Ecto neural progenitor cell (in vitro differentiated cells): ENCODE results near the gene RAB20.
"Not testable (repeated sequence)": the region's sequence is repeated elsewhere in the genome, so short reads cannot be mapped to it uniquely, and the experiment has no call there.

Source experiments
- DNase-seq: peaks from one replicate; pipeline ENCODE4 v3.0.0-alpha.2; 2018; ENCODE audit warnings: low spot score

The RAB20 gene

GRCh38 chr13:110491869-110492678 is 69.4 kb downstream of the RAB20 start:
- no peak for DNase-seq

GRCh38 chr13:110490009-110490770 is 71.3 kb downstream of the RAB20 start:
- no peak for DNase-seq

- not testable (repeated sequence) for DNase-seq
Observed at GRCh38 chr13:110486880-110487279, 74.6 kb downstream of the RAB20 start.

- DNase-seq, result no peak
Observed at GRCh38 chr13:110486061-110486715, 75.3 kb downstream of the RAB20 start.

- DNase-seq, result peak; percentile 76
Observed at GRCh38 chr13:110485604-110486003, 75.9 kb downstream of the RAB20 start.

GRCh38 chr13:110484290-110485048 is 77.1 kb downstream of the RAB20 start:
- DNase-seq, result no peak

GRCh38 chr13:110483386-110483968 is 78.0 kb downstream of the RAB20 start:
- no peak for DNase-seq

- DNase-seq, result no peak
Observed at GRCh38 chr13:110480161-110480560, 81.4 kb downstream of the RAB20 start.

GRCh38 chr13:110479648-110480047 is 81.9 kb downstream of the RAB20 start:
- DNase-seq, result no peak

- no peak for DNase-seq
Observed at GRCh38 chr13:110479215-110479545, 82.3 kb downstream of the RAB20 start.

- DNase-seq, result no peak
Observed at GRCh38 chr13:110478405-110479214, 82.9 kb downstream of the RAB20 start.

- DNase-seq, result no peak
Observed at GRCh38 chr13:110477706-110478245, 83.7 kb downstream of the RAB20 start.

GRCh38 chr13:110476220-110476617 is 85.3 kb downstream of the RAB20 start:
- DNase-seq, result no peak

- no peak for DNase-seq
Observed at GRCh38 chr13:110475550-110476219, 85.8 kb downstream of the RAB20 start.

GRCh38 chr13:110475117-110475516 is 86.4 kb downstream of the RAB20 start:
- no peak for DNase-seq

- no peak for DNase-seq
Observed at GRCh38 chr13:110474713-110475112, 86.8 kb downstream of the RAB20 start.
